ENCODE measurements around the gene OR2M5. TPM values are rescaled to one million over a fixed set of nuclear protein-coding genes. Genes with fewer than 3 reads are reported as not detected.

Gene OR2M5
- not detected in 2 replicates for total RNA-seq

GRCh38 chr1:248144513-248145198, at the start of gene OR2M5:
TSS of gene OR2M5 (plus strand) at chr1:248145148. CDS start at chr1:248145148, 0 bp downstream.
- Mint-ChIP-seq H3K36me3 (ENCODE audit: low read depth) (no peaks in the 10 kb centered on the region), H3K4me1 (ENCODE audit: low read depth) (no peaks in the 10 kb centered on the region), H3K4me3 (no peak within 1 kb of the TSS), H3K27ac (no peak within 1 kb of the TSS), H3K9me3 (peaks cover 13% of the 10 kb centered on the region), H3K27me3 (ENCODE audit: insufficient read depth) (no peaks in the 10 kb centered on the region)
- no peak for DNase-seq (ENCODE audit: low spot score)
- intact Hi-C loops (cut with micrococcal nuclease): no loop called here

- intact Hi-C loops (cut with micrococcal nuclease): no loop called here
- Mint-ChIP-seq H3K36me3 (ENCODE audit: low read depth) (no peaks in the 10 kb centered on the region), H3K4me1 (ENCODE audit: low read depth) (no peaks in the 10 kb centered on the region), H3K27ac (no peak overlapping the region), H3K9me3 (peaks cover 4% of the 10 kb centered on the region), H3K4me3 (no peak overlapping the region), H3K27me3 (ENCODE audit: insufficient read depth) (no peaks in the 10 kb centered on the region)
- no peak for DNase-seq (ENCODE audit: low spot score)
These were observed 46.4 kb upstream of the OR2M5 start for GRCh38 chr1:248098529-248098928.

GRCh38 chr1:248102847-248103246, 42.1 kb upstream of the OR2M5 start:
- H3K9me3 Mint-ChIP-seq: peaks cover 3% of the 10 kb centered on the region
- intact Hi-C loops (cut with micrococcal nuclease): loop anchor here (2.0 kb wide), 1 partner anchor 166 kb away; no protein-coding TSS in a partner anchor
- no peaks in the 10 kb centered on the region for H3K4me1 Mint-ChIP-seq (ENCODE audit: low read depth)
- no peaks in the 10 kb centered on the region for H3K27me3 Mint-ChIP-seq (ENCODE audit: insufficient read depth)
- H3K36me3 Mint-ChIP-seq (ENCODE audit: low read depth): no peaks in the 10 kb centered on the region
- no peak for DNase-seq (ENCODE audit: low spot score)
- H3K27ac Mint-ChIP-seq: no peak overlapping the region
- H3K4me3 Mint-ChIP-seq: no peak overlapping the region

- intact Hi-C loops (cut with micrococcal nuclease): no loop called here
These were observed 33.8 kb upstream of the OR2M5 start for GRCh38 chr1:248111157-248111556.

GRCh38 chr1:248114890-248115289, 30.1 kb upstream of the OR2M5 start:
- DNase-seq (ENCODE audit: low spot score): no peak
- Mint-ChIP-seq H3K27me3 (ENCODE audit: insufficient read depth) (no peaks in the 10 kb centered on the region), H3K27ac (no peak overlapping the region), H3K4me3 (no peak overlapping the region), H3K4me1 (ENCODE audit: low read depth) (no peaks in the 10 kb centered on the region), H3K9me3 (peaks cover 32% of the 10 kb centered on the region), H3K36me3 (ENCODE audit: low read depth) (no peaks in the 10 kb centered on the region)
- intact Hi-C loops (cut with micrococcal nuclease): no loop called here

More at GRCh38 chr1:248111157-248111556, 33.8 kb upstream of the OR2M5 start:
- Mint-ChIP-seq H3K4me1 (ENCODE audit: low read depth) (no peaks in the 10 kb centered on the region), H3K27me3 (ENCODE audit: insufficient read depth) (no peaks in the 10 kb centered on the region), H3K9me3 (peaks cover 40% of the 10 kb centered on the region), H3K36me3 (ENCODE audit: low read depth) (no peaks in the 10 kb centered on the region), H3K4me3 (no peak overlapping the region), H3K27ac (no peak overlapping the region)
- no peak for DNase-seq (ENCODE audit: low spot score)

- Mint-ChIP-seq H3K9me3 (peaks cover 29% of the 10 kb centered on the region), H3K36me3 (ENCODE audit: low read depth) (no peaks in the 10 kb centered on the region), H3K4me3 (no peak overlapping the region), H3K27me3 (ENCODE audit: insufficient read depth) (no peaks in the 10 kb centered on the region), H3K27ac (no peak overlapping the region), H3K4me1 (ENCODE audit: low read depth) (no peaks in the 10 kb centered on the region)
- no peak for DNase-seq (ENCODE audit: low spot score)
- intact Hi-C loops (cut with micrococcal nuclease): no loop called here
These were observed 17.3 kb upstream of the OR2M5 start for GRCh38 chr1:248127653-248128052.

GRCh38 chr1:248136811-248137210, 8.1 kb upstream of the OR2M5 start:
- H3K27ac Mint-ChIP-seq: no peak overlapping the region
- DNase-seq (ENCODE audit: low spot score): no peak
- H3K4me3 Mint-ChIP-seq: no peak overlapping the region
- H3K36me3 Mint-ChIP-seq (ENCODE audit: low read depth): no peaks in the 10 kb centered on the region
- no peaks in the 10 kb centered on the region for H3K27me3 Mint-ChIP-seq (ENCODE audit: insufficient read depth)
- H3K4me1 Mint-ChIP-seq (ENCODE audit: low read depth): no peaks in the 10 kb centered on the region
- peaks cover 7% of the 10 kb centered on the region for H3K9me3 Mint-ChIP-seq
- intact Hi-C loops (cut with micrococcal nuclease): no loop called here

- H3K27me3 Mint-ChIP-seq (ENCODE audit: insufficient read depth): no peaks in the 10 kb centered on the region
- DNase-seq (ENCODE audit: low spot score): no peak
These were observed 4.1 kb upstream of the OR2M5 start for GRCh38 chr1:248140846-248141245.

GRCh38 chr1:248143311-248143710, 1.6 kb upstream of the OR2M5 start:
- intact Hi-C loops (cut with micrococcal nuclease): no loop called here
- Mint-ChIP-seq H3K4me1 (ENCODE audit: low read depth) (no peaks in the 10 kb centered on the region), H3K27ac (no peak overlapping the region), H3K36me3 (ENCODE audit: low read depth) (no peaks in the 10 kb centered on the region), H3K4me3 (no peak overlapping the region), H3K27me3 (ENCODE audit: insufficient read depth) (no peaks in the 10 kb centered on the region), H3K9me3 (peaks cover 7% of the 10 kb centered on the region)
- no peak for DNase-seq (ENCODE audit: low spot score)

More at GRCh38 chr1:248140846-248141245, 4.1 kb upstream of the OR2M5 start:
- H3K27ac Mint-ChIP-seq: no peak overlapping the region
- no peaks in the 10 kb centered on the region for H3K9me3 Mint-ChIP-seq
- H3K36me3 Mint-ChIP-seq (ENCODE audit: low read depth): no peaks in the 10 kb centered on the region
- H3K4me3 Mint-ChIP-seq: no peak overlapping the region
- intact Hi-C loops (cut with micrococcal nuclease): no loop called here
- no peaks in the 10 kb centered on the region for H3K4me1 Mint-ChIP-seq (ENCODE audit: low read depth)

GRCh38 chr1:248152056-248152827, 7.3 kb downstream of the OR2M5 start:
- Mint-ChIP-seq H3K9me3 (peaks cover 11% of the 10 kb centered on the region), H3K36me3 (ENCODE audit: low read depth) (no peaks in the 10 kb centered on the region), H3K4me1 (ENCODE audit: low read depth) (no peaks in the 10 kb centered on the region), H3K4me3 (no peak overlapping the region), H3K27ac (no peak overlapping the region), H3K27me3 (ENCODE audit: insufficient read depth) (no peaks in the 10 kb centered on the region)
- no peak for DNase-seq (ENCODE audit: low spot score)
- intact Hi-C loops (cut with micrococcal nuclease): no loop called here

GRCh38 chr1:248155927-248156326, 11.0 kb downstream of the OR2M5 start:
- H3K36me3 Mint-ChIP-seq (ENCODE audit: low read depth): no peaks in the 10 kb centered on the region
- no peaks in the 10 kb centered on the region for H3K4me1 Mint-ChIP-seq (ENCODE audit: low read depth)
- intact Hi-C loops (cut with micrococcal nuclease): no loop called here
- no peak overlapping the region for H3K4me3 Mint-ChIP-seq
- no peaks in the 10 kb centered on the region for H3K27me3 Mint-ChIP-seq (ENCODE audit: insufficient read depth)
- DNase-seq (ENCODE audit: low spot score): no peak
- no peaks in the 10 kb centered on the region for H3K9me3 Mint-ChIP-seq
- no peak overlapping the region for H3K27ac Mint-ChIP-seq

- no peak overlapping the region for H3K4me3 Mint-ChIP-seq
- H3K4me1 Mint-ChIP-seq (ENCODE audit: low read depth): no peaks in the 10 kb centered on the region
- DNase-seq (ENCODE audit: low spot score): no peak
- H3K27ac Mint-ChIP-seq: no peak overlapping the region
- no peaks in the 10 kb centered on the region for H3K36me3 Mint-ChIP-seq (ENCODE audit: low read depth)
- intact Hi-C loops (cut with micrococcal nuclease): no loop called here
- H3K27me3 Mint-ChIP-seq (ENCODE audit: insufficient read depth): no peaks in the 10 kb centered on the region
- no peaks in the 10 kb centered on the region for H3K9me3 Mint-ChIP-seq
These were observed 13.8 kb downstream of the OR2M5 start for GRCh38 chr1:248158758-248159157.

GRCh38 chr1:248164031-248164430, 19.1 kb downstream of the OR2M5 start:
- no peaks in the 10 kb centered on the region for H3K27me3 Mint-ChIP-seq (ENCODE audit: insufficient read depth)
- intact Hi-C loops (cut with micrococcal nuclease): no loop called here
- no peak for DNase-seq (ENCODE audit: low spot score)
- H3K27ac Mint-ChIP-seq: no peak overlapping the region
- H3K36me3 Mint-ChIP-seq (ENCODE audit: low read depth): no peaks in the 10 kb centered on the region
- H3K4me1 Mint-ChIP-seq (ENCODE audit: low read depth): no peaks in the 10 kb centered on the region
- no peak overlapping the region for H3K4me3 Mint-ChIP-seq
- no peaks in the 10 kb centered on the region for H3K9me3 Mint-ChIP-seq
